ENCODE data around the gene NDUFV2. TPM values are rescaled to one million over a fixed set of nuclear protein-coding genes. Genes with fewer than 3 reads are reported as not detected.

Gene NDUFV2
- total RNA-seq, 1 donor from 2014 or later: 103 TPM

GRCh38 chr18:9079818-9080528, 22.5 kb upstream of the NDUFV2 start:
- no peak for TF ChIP-seq CTCF (conservative IDR thresholded peaks at IDR 0.05; ENCODE audit: low read depth, low read length)
- DNase-seq (ENCODE audit: low read depth): no peak
- H3K4me3 ChIP-seq (ENCODE audit: low read depth, low read length): no peak overlapping the region

GRCh38 chr18:9081940-9082339, 20.6 kb upstream of the NDUFV2 start:
- no peak for TF ChIP-seq CTCF (conservative IDR thresholded peaks at IDR 0.05; ENCODE audit: low read depth, low read length)
- H3K4me3 ChIP-seq (ENCODE audit: low read depth, low read length): no peak overlapping the region

GRCh38 chr18:9082711-9083510, 19.6 kb upstream of the NDUFV2 start:
- H3K4me3 ChIP-seq (ENCODE audit: low read depth, low read length): no peak overlapping the region
- no peak for DNase-seq (ENCODE audit: low read depth)
- TF ChIP-seq CTCF (conservative IDR thresholded peaks at IDR 0.05; ENCODE audit: low read depth, low read length): no peak

More at GRCh38 chr18:9081940-9082339, 20.6 kb upstream of the NDUFV2 start:
- DNase-seq (ENCODE audit: low read depth): no peak

GRCh38 chr18:9086015-9086414, 16.5 kb upstream of the NDUFV2 start:
- no peak for DNase-seq (ENCODE audit: low read depth)
- H3K4me3 ChIP-seq (ENCODE audit: low read depth, low read length): no peak overlapping the region
- no peak for TF ChIP-seq CTCF (conservative IDR thresholded peaks at IDR 0.05; ENCODE audit: low read depth, low read length)

- no peak for DNase-seq (ENCODE audit: low read depth)
- TF ChIP-seq CTCF (conservative IDR thresholded peaks at IDR 0.05; ENCODE audit: low read depth, low read length): no peak
- H3K4me3 ChIP-seq (ENCODE audit: low read depth, low read length): no peak overlapping the region
Observed at GRCh38 chr18:9086624-9087023, 15.9 kb upstream of the NDUFV2 start.

GRCh38 chr18:9087144-9087543, 15.4 kb upstream of the NDUFV2 start:
- no peak for DNase-seq (ENCODE audit: low read depth)
- H3K4me3 ChIP-seq (ENCODE audit: low read depth, low read length): no peak overlapping the region
- TF ChIP-seq CTCF (conservative IDR thresholded peaks at IDR 0.05; ENCODE audit: low read depth, low read length): no peak
